ENCODE measurements around the gene C3orf20. TPM values are rescaled to one million over a fixed set of nuclear protein-coding genes. Genes with fewer than 3 reads are reported as not detected.

The C3orf20 gene
- total RNA-seq, 1 experiment from 2014 or later, result not detected

GRCh38 chr3:14765060-14765400, 90.1 kb downstream of the C3orf20 start:
- no peaks in the 10 kb centered on the region for H3K27me3 ChIP-seq (ENCODE audit: control insufficient read depth, insufficient read depth, low read length)
- TF ChIP-seq SIN3A (IDR thresholded peaks at IDR 0.05; ENCODE audit: borderline replicate concordance, insufficient read depth, low read depth, low read length), result no peak
- TF ChIP-seq POLR2AphosphoS5 (IDR thresholded peaks at IDR 0.05; ENCODE audit: low read depth, low read length), result no peak
- TF ChIP-seq CTCF (IDR thresholded peaks at IDR 0.05), result no peak
- no peak for TF ChIP-seq TCF7L2 (IDR thresholded peaks at IDR 0.05; ENCODE audit: low read depth, low read length)
- TF ChIP-seq REST (IDR thresholded peaks at IDR 0.05; ENCODE audit: insufficient read depth in 1 of 2, low read depth in 2 of 2, low read length in 1 of 2), result no peak
- intact Hi-C loops (cut with micrococcal nuclease; ENCODE audit: unreplicated experiment), result no loop called here
- BruUV-seq (replicated peaks), result no TSS peak
- ATAC-seq (no peak), DNase-seq (ENCODE audit: low read depth, low spot score) (no peak)
- in situ Hi-C loops (cut with HindIII; ENCODE audit: low pct_unique_long_range_greater_than_20kb, low sequenced_read_pairs), result no loop called here
- POLR2A ChIA-PET, result no interaction called here
- H3K4me3 ChIP-seq (ENCODE audit: low read depth in 2 of 2, low read length in 2 of 2), result no peak overlapping the region
- H3K9me3 ChIP-seq (ENCODE audit: control insufficient read depth, insufficient read depth, low read depth, low read length), result no peaks in the 10 kb centered on the region
- no peaks in the 10 kb centered on the region for H3K4me1 ChIP-seq (ENCODE audit: control insufficient read depth, insufficient read depth, low read length)
- CTCF ChIA-PET, result no interaction called here
- H3K27ac ChIP-seq (ENCODE audit: low read length), result no peak overlapping the region
- H3K36me3 ChIP-seq (ENCODE audit: control insufficient read depth, insufficient read depth, low read length), result no peaks in the 10 kb centered on the region

GRCh38 chr3:14765576-14766427, 90.9 kb downstream of the C3orf20 start:
- Histone ChIP-seq H3K4me3 (ENCODE audit: low read depth in 2 of 2, low read length in 2 of 2) (no peak overlapping the region), H3K36me3 (ENCODE audit: control insufficient read depth, insufficient read depth, low read length) (no peaks in the 10 kb centered on the region), H3K4me1 (ENCODE audit: control insufficient read depth, insufficient read depth, low read length) (no peaks in the 10 kb centered on the region), H3K27ac (ENCODE audit: low read length) (no peak overlapping the region), H3K27me3 (ENCODE audit: control insufficient read depth, insufficient read depth, low read length) (no peaks in the 10 kb centered on the region), H3K9me3 (ENCODE audit: control insufficient read depth, insufficient read depth, low read depth, low read length) (no peaks in the 10 kb centered on the region)
- no peak for DNase-seq (ENCODE audit: low read depth, low spot score)
- no peak for TF ChIP-seq CTCF (IDR thresholded peaks at IDR 0.05)
- no peak for TF ChIP-seq TCF7L2 (IDR thresholded peaks at IDR 0.05; ENCODE audit: low read depth, low read length)
- no peak for TF ChIP-seq REST (IDR thresholded peaks at IDR 0.05; ENCODE audit: insufficient read depth in 1 of 2, low read depth in 2 of 2, low read length in 1 of 2)
- no peak for TF ChIP-seq POLR2AphosphoS5 (IDR thresholded peaks at IDR 0.05; ENCODE audit: low read depth, low read length)
- no peak for TF ChIP-seq SIN3A (IDR thresholded peaks at IDR 0.05; ENCODE audit: borderline replicate concordance, insufficient read depth, low read depth, low read length)
- intact Hi-C loops (cut with micrococcal nuclease; ENCODE audit: unreplicated experiment), result no loop called here
- ChIA-PET CTCF (interaction anchor here (0.5 kb wide), 1 partner anchor 30 kb away, joined by 3 read pairs; no protein-coding TSS in a partner anchor), POLR2A (no interaction called here)
- in situ Hi-C loops (cut with HindIII; ENCODE audit: low pct_unique_long_range_greater_than_20kb, low sequenced_read_pairs), result no loop called here
- no peak for ATAC-seq
- BruUV-seq (replicated peaks), result no TSS peak
